Right renal pelvis (tissue), 4 donors: ENCODE measurements around the gene MPPED2. TPM values are rescaled to one million over a fixed set of nuclear protein-coding genes. Genes with fewer than 3 reads are reported as not detected.
"Not testable (repeated sequence)": the region's sequence is repeated elsewhere in the genome, so short reads cannot be mapped to it uniquely, and the experiment has no call there.

ENCODE experiments used
- DNase-seq, 4 donors: peaks; one replicate each; pipeline ENCODE4 v3.0.0-alpha.2; 2013; ENCODE audit warnings: low read depth in 4 of 4, low spot score in 3 of 4, missing footprints in 1 of 4
- polyA plus RNA-seq, 4 donors: library from polyadenylated mRNA; unstranded; fragments of 120-200 nt; gene quantifications; one replicate each; pipeline ENCODE4 v1.2.1, GENCODE V29; 2013; ENCODE audit not compliant: insufficient read length in 4 of 4

MPPED2 gene
- polyA plus RNA-seq, 4 donors = 17.1 to 25.6 (median 22.6) TPM

GRCh38 chr11:30579415-30580175, 6.6 kb downstream of the MPPED2 start:
- no peak for DNase-seq

DNA sequence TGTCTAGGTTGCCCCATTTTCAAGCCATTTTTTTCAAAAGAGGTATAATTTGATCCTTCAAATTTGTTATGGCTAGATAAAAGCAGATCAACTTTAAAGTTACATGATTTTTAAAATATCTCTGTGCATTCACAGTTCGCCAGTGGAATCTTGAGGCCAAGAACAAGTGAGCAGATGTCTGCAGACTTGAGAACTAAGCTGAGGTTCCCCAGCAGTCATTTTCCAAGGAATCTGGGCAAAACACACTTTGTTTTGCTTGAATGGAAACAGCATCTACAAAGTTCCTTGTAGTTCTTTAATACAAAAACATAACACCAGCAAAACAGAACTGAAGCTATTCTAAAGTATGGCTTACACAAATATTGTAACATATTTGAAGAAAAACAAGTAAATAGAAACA, 7.7 kb downstream of the MPPED2 start:
- no peak for DNase-seq

- no peak for DNase-seq
These were observed 12.2 kb downstream of the MPPED2 start for GRCh38 chr11:30573951-30574350.

GRCh38 chr11:30568931-30569330, 17.2 kb downstream of the MPPED2 start:
- DNase-seq = no peak

- DNase-seq = no peak
These were observed 18.5 kb downstream of the MPPED2 start for GRCh38 chr11:30567644-30568043.

DNA sequence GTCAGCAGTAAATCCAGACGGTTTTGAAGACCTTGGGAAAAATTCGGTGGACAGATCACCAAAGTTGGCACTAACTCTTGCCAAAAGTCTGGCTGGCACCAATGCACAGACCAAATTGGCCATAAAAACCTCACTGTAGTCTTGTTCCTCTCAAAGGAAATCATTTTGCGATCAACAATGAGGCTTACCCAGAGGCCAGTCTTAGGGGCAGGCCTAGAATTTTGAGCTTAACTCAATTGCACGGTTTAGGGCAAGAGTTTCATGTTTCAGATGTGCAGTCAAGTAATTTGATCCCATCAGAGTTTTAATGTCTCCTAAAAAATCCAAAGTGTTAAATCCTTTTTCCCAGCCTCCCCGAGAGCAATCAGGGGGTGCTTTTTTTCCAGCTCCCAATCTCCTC, 19.0 kb downstream of the MPPED2 start:
- no peak for DNase-seq

DNA sequence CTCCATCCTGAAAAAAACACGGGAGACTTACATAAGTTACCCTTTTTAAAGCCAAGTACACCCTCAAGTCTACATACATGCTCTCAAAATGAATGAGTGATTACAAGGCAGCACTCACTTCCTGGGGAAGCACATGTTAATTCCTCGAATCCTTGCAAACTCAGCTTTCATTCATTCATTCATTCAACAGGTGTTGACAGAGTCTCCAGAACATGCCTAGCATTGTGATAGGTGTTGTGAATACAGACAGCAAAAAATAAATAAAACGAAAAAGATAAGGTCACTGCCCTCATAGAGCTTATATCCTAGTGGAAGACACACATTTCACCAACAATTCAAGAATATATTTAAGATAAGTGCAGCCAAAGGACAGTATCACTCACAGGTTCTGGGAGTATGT, 19.7 kb downstream of the MPPED2 start:
- no peak for DNase-seq

DNA sequence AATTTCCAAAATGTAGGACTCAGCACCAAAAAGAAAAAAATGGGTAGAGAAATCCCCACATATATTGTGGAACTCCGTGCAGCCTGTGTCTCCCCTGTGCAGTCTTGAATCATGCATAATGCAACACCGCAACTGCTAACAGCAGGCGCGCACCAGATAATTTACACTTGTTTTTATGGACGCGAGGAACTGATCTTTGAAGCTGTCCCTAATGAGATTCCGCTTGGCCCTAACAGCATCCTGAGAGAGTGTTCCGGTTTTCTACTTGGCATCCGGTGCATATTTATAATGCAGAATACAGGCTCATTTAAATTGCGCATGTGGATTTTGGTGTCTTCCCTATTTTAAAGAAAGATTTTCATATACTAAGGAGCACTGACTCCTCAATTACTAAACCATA, 21.1 kb downstream of the MPPED2 start:
- no peak for DNase-seq

- DNase-seq = no peak
These were observed 24.3 kb downstream of the MPPED2 start for GRCh38 chr11:30561691-30562415.

DNA sequence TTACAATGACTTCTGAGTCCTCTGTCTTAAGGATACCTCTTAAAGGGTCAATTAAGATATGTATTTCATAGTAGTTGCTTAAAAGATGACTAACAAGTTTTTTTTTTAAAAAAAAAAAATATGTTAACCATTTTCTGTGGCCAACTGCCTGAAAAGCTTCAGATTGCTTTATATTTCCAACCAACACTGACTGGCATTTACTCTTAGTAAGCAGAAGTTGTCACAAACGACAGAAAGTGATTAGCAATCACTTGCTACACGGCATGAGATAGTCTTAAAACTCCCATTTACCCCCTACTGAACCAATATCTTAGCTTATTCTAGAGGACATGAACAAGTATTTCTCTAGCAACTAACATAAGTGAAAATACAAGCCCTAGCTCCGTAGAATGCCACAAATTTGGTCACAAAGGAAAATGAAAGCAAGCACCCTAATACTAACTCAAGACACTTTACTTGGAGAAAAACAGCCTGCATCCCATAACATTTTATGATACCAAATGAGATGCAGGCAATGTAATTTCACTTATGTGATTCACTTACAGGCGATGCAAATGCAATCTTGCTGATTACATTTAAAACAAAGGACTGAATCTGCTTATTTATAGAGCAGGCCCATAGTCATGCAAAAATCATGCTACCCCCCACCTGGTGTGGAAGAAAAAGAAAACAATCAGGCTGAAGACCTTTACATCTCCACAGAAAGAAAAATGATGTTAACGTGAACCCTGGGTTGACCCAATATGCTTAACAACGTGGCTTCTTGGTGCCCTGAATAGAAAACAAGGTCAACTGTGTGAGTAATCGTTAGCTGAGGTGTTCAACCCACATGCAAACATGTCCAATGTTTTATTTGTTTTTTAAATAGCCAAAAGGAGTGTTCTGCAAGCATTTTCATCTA, 25.7 kb downstream of the MPPED2 start:
- no peak for DNase-seq

- DNase-seq = no peak
These were observed 27.1 kb downstream of the MPPED2 start for GRCh38 chr11:30559004-30559403.

DNA sequence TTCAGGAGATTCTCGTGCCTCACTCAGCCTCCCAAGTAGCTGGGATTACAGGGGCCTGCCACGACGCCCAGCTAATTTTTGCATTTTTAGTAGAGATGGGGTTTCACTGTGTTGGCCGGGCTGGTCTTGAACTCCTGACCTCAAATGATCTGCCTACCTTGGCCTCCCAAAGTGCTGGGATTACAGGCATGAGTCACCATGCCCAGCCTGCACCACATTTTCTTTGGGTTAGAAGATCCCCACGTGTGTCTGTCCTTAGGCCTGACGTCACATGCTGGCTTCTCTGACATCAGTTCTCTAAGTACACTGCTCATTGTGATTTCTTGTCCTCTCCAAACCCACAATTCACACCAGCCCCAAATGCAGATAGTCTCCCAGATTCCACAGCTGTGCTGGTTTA, 31.6 kb downstream of the MPPED2 start:
- not testable (repeated sequence) for DNase-seq

GRCh38 chr11:30553521-30554110, 32.5 kb downstream of the MPPED2 start:
- DNase-seq = no peak

DNA sequence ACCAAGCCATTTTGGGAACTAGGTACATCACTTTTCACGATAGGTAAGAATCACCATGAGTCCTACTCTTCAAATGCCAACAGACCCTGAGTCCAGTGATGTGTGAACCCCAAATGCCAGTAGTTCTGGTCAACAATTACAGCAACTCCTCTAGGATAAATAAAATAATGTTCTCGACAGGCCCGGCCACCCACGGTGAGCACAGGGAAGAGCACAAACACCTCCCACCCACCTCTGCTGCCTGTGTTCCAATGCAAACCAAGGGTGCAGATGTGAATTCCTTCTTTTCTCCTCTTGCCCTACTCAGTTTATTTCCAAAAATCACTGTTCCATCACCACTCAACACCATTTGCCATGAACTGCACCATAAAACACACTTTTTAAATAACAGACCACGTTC, 33.3 kb downstream of the MPPED2 start:
- no peak for DNase-seq

- no peak for DNase-seq
These were observed 36.1 kb downstream of the MPPED2 start for GRCh38 chr11:30550022-30550542.

DNA sequence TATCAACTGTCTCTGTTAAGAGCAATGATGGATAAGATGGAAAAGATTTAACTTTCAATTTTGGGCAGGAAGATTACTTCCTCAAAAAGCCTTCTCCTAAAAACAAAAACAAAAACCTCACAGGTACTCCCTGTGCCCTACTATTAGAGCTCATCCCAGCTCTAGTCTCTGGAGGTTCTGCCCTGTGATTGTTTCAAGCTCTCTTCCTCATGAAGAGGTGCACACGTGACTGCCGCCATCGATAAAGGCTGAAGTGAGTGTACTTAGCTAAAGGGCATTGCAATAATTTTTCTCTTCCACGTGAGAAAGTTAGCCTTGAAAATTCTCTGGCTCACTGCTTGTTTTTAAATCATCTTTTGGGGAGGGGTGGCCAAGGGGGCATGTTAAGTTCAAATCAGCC, 36.6 kb downstream of the MPPED2 start:
- no peak for DNase-seq

- no peak for DNase-seq
These were observed 39.8 kb downstream of the MPPED2 start for GRCh38 chr11:30546334-30546733.

DNA sequence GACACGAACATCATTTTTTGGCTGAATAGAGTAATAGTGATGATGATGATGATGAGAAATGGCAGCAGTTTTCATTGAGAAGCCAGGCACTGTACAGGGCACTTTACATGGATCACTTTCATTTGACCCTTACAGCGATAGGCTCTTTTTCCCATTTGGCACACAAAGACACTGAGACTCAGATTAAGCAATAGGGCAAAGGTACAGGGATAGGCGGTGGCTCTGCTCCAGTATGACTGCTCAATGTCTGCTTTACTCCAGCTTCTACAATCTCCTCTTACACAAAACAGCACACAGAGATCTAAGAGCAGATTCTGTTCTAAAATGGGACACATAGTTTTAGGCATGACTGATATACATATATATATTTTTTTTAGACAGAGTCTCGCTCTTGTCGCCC, 40.6 kb downstream of the MPPED2 start:
- DNase-seq = no peak

DNA sequence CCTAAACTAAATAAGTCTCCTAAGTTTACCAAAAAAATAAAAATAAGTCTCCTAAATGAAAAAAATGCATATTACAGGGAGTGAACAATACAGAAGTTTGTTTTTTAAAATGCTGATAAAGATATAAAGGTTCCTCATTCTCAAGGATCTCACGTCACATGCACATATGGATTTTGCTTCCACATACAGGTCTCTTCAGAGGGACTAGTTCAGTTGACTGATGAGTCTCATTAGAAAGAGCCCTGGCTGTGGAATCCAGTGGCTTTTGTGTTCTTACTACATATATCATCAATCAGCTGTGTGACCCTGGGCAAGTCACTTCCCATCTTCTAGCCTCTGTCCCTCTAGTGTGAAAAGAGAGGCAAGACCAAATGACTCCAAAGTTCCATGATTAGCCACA, 43.1 kb downstream of the MPPED2 start:
- no peak for DNase-seq

GRCh38 chr11:30540781-30541180, 45.4 kb downstream of the MPPED2 start:
- no peak for DNase-seq

DNA sequence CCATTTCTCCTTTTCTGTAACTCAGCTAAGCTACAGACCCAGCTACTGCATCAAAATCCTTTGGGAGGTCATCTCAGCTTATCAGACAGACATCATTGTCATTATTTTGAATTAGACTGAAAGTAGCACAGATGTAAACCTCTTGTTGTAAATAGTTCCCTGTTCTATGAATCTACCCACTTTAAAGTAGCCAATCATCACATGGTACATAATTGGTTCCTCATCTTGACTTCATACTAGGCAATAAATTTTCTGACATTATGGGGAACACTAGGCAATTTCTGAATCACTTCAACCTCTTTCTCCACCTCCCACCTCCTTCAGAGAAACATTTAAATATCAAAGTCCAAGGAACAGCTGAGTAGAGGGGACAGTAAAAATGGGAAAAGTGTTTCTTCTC, 47.9 kb downstream of the MPPED2 start:
- no peak for DNase-seq
